HepG2 (cell line): ENCODE results near the gene RAB39A. TPM values are rescaled to one million over a fixed set of nuclear protein-coding genes. Genes with fewer than 3 reads are reported as not detected.

Source experiments
- DNMT3B ChIP-seq: conservative IDR thresholded peaks from 2 replicates; pipeline ENCODE4 v1.6.1; 2016; ENCODE audit warnings: missing biosample characterization, control low read depth
- GATAD2A ChIP-seq: IDR thresholded peaks from 2 replicates; pipeline ENCODE4 v1.6.1; 2016
- HHEX ChIP-seq: IDR thresholded peaks from 2 replicates; pipeline ENCODE4 v1.6.1; 2016; ENCODE audit warnings: control low read depth
- HMG20B ChIP-seq: conservative IDR thresholded peaks from 2 replicates; pipeline ENCODE4 v1.6.1; 2016; ENCODE audit warnings: missing genetic modification reagents, missing compliant biosample characterization
- NONO ChIP-seq, 2 experiments: fragments of 450-650 bp in 1 of 2; sonication (generic) in 1 of 2; formaldehyde crosslinking in 1 of 2; IDR thresholded peaks in 1 of 2; conservative IDR thresholded peaks in 1 of 2; 2 replicates each; pipeline versions ENCODE4 v1.6.1 to v1.8.0; 2017 to 2022; ENCODE audit warnings: mild to moderate bottlenecking in 1 of 2, missing genetic modification reagents in 1 of 2, moderate library complexity in 1 of 2
- PLRG1 ChIP-seq: fragments of 450-650 bp; conservative IDR thresholded peaks from 2 replicates; pipeline ENCODE4 v1.6.1; 2016
- RAD51 ChIP-seq: fragments of 450-650 bp; IDR thresholded peaks from 2 replicates; pipeline ENCODE4 v1.6.1; 2016; ENCODE audit warnings: borderline replicate concordance
- SNAPC2 ChIP-seq: sonication (generic); formaldehyde crosslinking; IDR thresholded peaks from 2 replicates; pipeline ENCODE4 v1.8.1; 2022; ENCODE audit warnings: mild to moderate bottlenecking, missing genetic modification reagents
- TSC22D2 ChIP-seq: sonication (generic); formaldehyde crosslinking; IDR thresholded peaks from 2 replicates; pipeline ENCODE4 v1.5.1; 2020; ENCODE audit warnings: missing genetic modification reagents, mild to moderate bottlenecking, borderline replicate concordance
- YEATS2 ChIP-seq: sonication (generic); formaldehyde crosslinking; IDR thresholded peaks from 2 replicates; pipeline ENCODE4 v1.4.0; 2020; ENCODE audit warnings: missing genetic modification reagents, borderline replicate concordance
- ZFX ChIP-seq: sonication (generic); formaldehyde crosslinking; IDR thresholded peaks from 2 replicates; pipeline ENCODE4 v1.4.0; 2020; ENCODE audit warnings: mild to moderate bottlenecking, low read depth, missing genetic modification reagents, moderate library complexity
- ZNF335 ChIP-seq: sonication (generic); formaldehyde crosslinking; IDR thresholded peaks from 2 replicates; pipeline ENCODE4 v1.4.0; 2020; ENCODE audit warnings: missing genetic modification reagents
- polyA plus RNA-seq, 8 experiments: library from polyadenylated mRNA; depleted of rRNA in 3 of 8; stranded (reverse) in 7 of 8; unstranded in 1 of 8; fragments of >200 nt; fragmentation: Illumina TruSeq in 4 of 8; extraction: Trizol in 4 of 8; gene quantifications; 2 replicates each; pipeline versions ENCODE4 v1.2.1 to v1.2.3, GENCODE V29; 2011 to 2016; ENCODE audit warnings: low read depth in 4 of 8, missing spikeins in 1 of 8, mixed read lengths in 1 of 8; ENCODE audit not compliant: insufficient read depth in 1 of 8
- total RNA-seq, 5 experiments: library from RNA; depleted of rRNA; stranded (reverse); fragments of >200 nt; fragmentation: Illumina TruSeq; extraction: Trizol; gene quantifications; 2 replicates each; pipeline ENCODE4 v1.2.3, GENCODE V29; 2016; ENCODE audit warnings: low read depth in 1 of 5
- TF ChIP-seq, protein P1 (sequence below): sonication (generic); formaldehyde crosslinking; IDR thresholded peaks from 2 replicates; pipeline ENCODE4 v1.5.0; 2020; ENCODE audit warnings: mild to moderate bottlenecking, missing genetic modification reagents
- TF ChIP-seq, protein P2 (sequence below): sonication (generic); formaldehyde crosslinking; IDR thresholded peaks from 2 replicates; pipeline ENCODE4 v1.4.0; 2020; ENCODE audit warnings: mild to moderate bottlenecking, missing genetic modification reagents
- TF ChIP-seq, protein P3 (sequence below): sonication (generic); formaldehyde crosslinking; IDR thresholded peaks from 2 replicates; pipeline ENCODE4 v1.9.0; 2021; ENCODE audit warnings: missing genetic modification reagents, mild to moderate bottlenecking, borderline replicate concordance
- TF ChIP-seq, protein P4 (sequence below): sonication (generic); formaldehyde crosslinking; IDR thresholded peaks from 2 replicates; pipeline ENCODE4 v1.5.0; 2020; ENCODE audit warnings: missing genetic modification reagents
- TF ChIP-seq, protein P5 (sequence below): IDR thresholded peaks from 2 replicates; pipeline ENCODE4 v1.6.1; 2012; ENCODE audit warnings: low read depth, low read length, improper control_type of control experiment

Gene RAB39A
- total and polyA plus RNA-seq, 2 of the 13 experiments (the other 11 are each of a cell fraction or from before 2014, with no cell fraction given), result not detected

DNA sequence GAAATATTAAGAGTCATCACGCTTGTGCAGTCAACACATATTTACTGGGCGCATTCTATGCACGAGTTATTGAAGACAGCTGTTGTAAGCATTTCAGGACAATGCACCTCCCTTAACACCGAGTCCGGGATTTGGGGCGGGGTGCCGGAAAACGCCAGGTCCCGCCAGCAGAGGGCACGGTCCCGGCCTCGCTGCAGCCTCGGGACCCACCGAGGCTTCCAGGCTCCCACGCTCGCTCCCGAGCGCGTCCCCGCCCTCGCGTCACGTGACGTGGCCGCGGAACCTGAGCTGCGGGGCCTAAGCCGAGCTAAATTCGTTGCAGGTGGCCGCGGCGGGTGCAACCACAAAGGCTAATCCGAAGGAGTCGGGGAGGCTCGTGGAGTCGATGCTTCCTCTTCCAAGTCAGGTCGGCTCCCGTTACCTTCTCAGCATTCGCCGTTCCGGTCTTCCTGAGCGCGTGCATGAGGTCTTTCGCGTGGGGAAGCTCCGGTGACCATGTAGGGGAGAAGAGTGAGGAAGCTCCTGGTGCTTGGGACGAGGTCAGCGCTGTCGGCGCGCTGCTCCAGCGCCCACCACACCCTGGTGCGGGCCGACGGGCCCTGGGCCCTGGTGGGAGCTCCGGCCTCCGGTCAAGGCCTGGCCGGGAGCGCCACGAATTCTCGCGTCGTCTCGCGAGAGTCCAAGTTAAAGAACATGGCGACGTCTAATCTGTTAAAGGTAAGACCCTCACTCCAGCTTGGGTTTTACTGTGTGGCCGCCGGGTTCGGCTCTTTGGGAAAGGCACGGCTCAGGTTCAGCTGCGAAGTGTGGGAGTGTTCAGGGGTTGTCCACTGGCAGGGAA lies 80.6 kb downstream of the RAB39A start, which contains the start of gene CUL5 (continued):
- TF ChIP-seq, protein P1, sequence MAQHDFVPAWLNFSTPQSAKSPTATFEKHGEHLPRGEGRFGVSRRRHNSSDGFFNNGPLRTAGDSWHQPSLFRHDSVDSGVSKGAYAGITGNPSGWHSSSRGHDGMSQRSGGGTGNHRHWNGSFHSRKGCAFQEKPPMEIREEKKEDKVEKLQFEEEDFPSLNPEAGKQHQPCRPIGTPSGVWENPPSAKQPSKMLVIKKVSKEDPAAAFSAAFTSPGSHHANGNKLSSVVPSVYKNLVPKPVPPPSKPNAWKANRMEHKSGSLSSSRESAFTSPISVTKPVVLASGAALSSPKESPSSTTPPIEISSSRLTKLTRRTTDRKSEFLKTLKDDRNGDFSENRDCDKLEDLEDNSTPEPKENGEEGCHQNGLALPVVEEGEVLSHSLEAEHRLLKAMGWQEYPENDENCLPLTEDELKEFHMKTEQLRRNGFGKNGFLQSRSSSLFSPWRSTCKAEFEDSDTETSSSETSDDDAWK (CRISPR knock-in tag), result no peak
- TF ChIP-seq PLRG1, result no peak
- TF ChIP-seq, protein P2, sequence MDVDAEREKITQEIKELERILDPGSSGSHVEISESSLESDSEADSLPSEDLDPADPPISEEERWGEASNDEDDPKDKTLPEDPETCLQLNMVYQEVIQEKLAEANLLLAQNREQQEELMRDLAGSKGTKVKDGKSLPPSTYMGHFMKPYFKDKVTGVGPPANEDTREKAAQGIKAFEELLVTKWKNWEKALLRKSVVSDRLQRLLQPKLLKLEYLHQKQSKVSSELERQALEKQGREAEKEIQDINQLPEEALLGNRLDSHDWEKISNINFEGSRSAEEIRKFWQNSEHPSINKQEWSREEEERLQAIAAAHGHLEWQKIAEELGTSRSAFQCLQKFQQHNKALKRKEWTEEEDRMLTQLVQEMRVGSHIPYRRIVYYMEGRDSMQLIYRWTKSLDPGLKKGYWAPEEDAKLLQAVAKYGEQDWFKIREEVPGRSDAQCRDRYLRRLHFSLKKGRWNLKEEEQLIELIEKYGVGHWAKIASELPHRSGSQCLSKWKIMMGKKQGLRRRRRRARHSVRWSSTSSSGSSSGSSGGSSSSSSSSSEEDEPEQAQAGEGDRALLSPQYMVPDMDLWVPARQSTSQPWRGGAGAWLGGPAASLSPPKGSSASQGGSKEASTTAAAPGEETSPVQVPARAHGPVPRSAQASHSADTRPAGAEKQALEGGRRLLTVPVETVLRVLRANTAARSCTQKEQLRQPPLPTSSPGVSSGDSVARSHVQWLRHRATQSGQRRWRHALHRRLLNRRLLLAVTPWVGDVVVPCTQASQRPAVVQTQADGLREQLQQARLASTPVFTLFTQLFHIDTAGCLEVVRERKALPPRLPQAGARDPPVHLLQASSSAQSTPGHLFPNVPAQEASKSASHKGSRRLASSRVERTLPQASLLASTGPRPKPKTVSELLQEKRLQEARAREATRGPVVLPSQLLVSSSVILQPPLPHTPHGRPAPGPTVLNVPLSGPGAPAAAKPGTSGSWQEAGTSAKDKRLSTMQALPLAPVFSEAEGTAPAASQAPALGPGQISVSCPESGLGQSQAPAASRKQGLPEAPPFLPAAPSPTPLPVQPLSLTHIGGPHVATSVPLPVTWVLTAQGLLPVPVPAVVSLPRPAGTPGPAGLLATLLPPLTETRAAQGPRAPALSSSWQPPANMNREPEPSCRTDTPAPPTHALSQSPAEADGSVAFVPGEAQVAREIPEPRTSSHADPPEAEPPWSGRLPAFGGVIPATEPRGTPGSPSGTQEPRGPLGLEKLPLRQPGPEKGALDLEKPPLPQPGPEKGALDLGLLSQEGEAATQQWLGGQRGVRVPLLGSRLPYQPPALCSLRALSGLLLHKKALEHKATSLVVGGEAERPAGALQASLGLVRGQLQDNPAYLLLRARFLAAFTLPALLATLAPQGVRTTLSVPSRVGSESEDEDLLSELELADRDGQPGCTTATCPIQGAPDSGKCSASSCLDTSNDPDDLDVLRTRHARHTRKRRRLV (CRISPR knock-in tag), result peak; percentile 90
- peak; percentile 97 for TF ChIP-seq RAD51
- TF ChIP-seq DNMT3B, result peak; percentile 61; the same call in 1 of the 2 replicates
- TF ChIP-seq ZFX (CRISPR knock-in tag), result peak; percentile 100
- TF ChIP-seq ZNF335 (CRISPR knock-in tag), result no peak
- TF ChIP-seq GATAD2A (CRISPR knock-in tag), result peak; percentile 51; the same call in 1 of the 2 replicates
- peak; percentile 57; the same call in 1 of the 2 replicates for TF ChIP-seq TSC22D2 (CRISPR knock-in tag)
- TF ChIP-seq NONO (IDR thresholded peaks at IDR 0.05), result no peak
- TF ChIP-seq NONO (CRISPR knock-in tag; conservative IDR thresholded peaks at IDR 0.05), result peak; percentile 89
- peak; percentile 90 for TF ChIP-seq YEATS2
- no peak for TF ChIP-seq HHEX
- peak; percentile 49; the same call in 1 of the 2 replicates for TF ChIP-seq HMG20B (CRISPR knock-in tag)
- TF ChIP-seq, protein P3, sequence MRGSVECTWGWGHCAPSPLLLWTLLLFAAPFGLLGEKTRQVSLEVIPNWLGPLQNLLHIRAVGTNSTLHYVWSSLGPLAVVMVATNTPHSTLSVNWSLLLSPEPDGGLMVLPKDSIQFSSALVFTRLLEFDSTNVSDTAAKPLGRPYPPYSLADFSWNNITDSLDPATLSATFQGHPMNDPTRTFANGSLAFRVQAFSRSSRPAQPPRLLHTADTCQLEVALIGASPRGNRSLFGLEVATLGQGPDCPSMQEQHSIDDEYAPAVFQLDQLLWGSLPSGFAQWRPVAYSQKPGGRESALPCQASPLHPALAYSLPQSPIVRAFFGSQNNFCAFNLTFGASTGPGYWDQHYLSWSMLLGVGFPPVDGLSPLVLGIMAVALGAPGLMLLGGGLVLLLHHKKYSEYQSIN (CRISPR knock-in tag), result no peak; the same call in 1 of the 2 replicates
- no peak for TF ChIP-seq SNAPC2 (CRISPR knock-in tag)
- TF ChIP-seq, protein P4, sequence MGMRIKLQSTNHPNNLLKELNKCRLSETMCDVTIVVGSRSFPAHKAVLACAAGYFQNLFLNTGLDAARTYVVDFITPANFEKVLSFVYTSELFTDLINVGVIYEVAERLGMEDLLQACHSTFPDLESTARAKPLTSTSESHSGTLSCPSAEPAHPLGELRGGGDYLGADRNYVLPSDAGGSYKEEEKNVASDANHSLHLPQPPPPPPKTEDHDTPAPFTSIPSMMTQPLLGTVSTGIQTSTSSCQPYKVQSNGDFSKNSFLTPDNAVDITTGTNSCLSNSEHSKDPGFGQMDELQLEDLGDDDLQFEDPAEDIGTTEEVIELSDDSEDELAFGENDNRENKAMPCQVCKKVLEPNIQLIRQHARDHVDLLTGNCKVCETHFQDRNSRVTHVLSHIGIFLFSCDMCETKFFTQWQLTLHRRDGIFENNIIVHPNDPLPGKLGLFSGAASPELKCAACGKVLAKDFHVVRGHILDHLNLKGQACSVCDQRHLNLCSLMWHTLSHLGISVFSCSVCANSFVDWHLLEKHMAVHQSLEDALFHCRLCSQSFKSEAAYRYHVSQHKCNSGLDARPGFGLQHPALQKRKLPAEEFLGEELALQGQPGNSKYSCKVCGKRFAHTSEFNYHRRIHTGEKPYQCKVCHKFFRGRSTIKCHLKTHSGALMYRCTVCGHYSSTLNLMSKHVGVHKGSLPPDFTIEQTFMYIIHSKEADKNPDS (CRISPR knock-in tag), result peak; percentile 46; the same call in 1 of the 2 replicates
- TF ChIP-seq, protein P5, sequence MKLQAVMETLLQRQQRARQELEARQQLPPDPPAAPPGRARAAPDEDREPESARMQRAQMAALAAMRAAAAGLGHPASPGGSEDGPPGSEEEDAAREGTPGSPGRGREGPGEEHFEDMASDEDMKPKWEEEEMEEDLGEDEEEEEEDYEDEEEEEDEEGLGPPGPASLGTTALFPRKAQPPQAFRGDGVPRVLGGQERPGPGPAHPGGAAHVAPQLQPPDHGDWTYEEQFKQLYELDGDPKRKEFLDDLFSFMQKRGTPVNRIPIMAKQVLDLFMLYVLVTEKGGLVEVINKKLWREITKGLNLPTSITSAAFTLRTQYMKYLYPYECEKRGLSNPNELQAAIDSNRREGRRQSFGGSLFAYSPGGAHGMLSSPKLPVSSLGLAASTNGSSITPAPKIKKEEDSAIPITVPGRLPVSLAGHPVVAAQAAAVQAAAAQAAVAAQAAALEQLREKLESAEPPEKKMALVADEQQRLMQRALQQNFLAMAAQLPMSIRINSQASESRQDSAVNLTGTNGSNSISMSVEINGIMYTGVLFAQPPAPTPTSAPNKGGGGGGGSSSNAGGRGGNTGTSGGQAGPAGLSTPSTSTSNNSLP, result no peak
